Measurements from ENCODE around the gene KRTAP12-1.

The KRTAP12-1 gene

DNA sequence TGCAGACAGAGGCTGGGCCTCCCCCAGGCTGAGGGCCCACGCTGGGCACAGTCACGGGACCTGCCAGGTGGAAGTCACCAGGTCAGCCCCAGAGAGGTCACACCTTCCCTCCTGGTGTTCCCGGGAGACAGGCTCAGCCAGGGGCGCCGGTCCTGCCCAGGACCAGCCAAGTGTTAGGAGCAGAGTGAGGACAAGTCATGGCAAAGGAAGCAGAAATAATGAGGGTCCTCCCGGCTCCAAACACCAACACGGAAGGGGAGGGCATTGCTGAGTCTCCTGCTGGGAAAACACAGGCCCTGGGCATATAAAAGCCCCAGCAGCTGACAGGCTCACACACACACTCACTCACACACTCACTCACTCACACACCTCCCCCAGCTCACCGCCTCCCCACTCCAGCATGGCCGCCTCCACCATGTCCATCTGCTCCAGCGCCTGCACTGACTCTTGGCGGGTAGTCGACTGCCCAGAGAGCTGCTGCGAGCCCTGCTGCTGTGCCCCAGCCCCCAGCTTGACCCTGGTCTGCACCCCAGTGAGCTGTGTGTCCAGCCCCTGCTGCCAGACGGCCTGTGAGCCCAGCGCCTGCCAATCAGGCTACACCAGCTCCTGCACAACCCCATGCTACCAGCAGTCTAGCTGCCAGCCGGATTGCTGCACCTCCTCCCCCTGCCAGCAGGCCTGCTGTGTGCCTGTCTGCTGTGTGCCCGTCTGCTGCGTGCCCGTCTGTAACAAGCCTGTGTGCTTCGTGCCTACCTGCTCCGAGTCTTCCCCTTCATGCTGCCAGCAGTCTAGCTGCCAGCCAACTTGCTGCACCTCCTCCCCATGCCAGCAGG, 44.7 kb downstream of the KRTAP12-1 start, which contains the start of gene KRTAP10-10:
TSS of gene KRTAP10-10 (plus strand) at position 339 of the 833 bp plus-strand sequence. CDS start at position 401, 62 bp downstream.
- DNase-seq (ENCODE audit: low read depth) = no peak
- H3K4me3 ChIP-seq (replicated peaks; ENCODE audit: low read depth, low read length) = no peak within 1 kb of the TSS
- TF ChIP-seq, protein P1, sequence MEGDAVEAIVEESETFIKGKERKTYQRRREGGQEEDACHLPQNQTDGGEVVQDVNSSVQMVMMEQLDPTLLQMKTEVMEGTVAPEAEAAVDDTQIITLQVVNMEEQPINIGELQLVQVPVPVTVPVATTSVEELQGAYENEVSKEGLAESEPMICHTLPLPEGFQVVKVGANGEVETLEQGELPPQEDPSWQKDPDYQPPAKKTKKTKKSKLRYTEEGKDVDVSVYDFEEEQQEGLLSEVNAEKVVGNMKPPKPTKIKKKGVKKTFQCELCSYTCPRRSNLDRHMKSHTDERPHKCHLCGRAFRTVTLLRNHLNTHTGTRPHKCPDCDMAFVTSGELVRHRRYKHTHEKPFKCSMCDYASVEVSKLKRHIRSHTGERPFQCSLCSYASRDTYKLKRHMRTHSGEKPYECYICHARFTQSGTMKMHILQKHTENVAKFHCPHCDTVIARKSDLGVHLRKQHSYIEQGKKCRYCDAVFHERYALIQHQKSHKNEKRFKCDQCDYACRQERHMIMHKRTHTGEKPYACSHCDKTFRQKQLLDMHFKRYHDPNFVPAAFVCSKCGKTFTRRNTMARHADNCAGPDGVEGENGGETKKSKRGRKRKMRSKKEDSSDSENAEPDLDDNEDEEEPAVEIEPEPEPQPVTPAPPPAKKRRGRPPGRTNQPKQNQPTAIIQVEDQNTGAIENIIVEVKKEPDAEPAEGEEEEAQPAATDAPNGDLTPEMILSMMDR (IDR thresholded peaks at IDR 0.05; ENCODE audit: low read length, missing control alignments) = no peak

DNA sequence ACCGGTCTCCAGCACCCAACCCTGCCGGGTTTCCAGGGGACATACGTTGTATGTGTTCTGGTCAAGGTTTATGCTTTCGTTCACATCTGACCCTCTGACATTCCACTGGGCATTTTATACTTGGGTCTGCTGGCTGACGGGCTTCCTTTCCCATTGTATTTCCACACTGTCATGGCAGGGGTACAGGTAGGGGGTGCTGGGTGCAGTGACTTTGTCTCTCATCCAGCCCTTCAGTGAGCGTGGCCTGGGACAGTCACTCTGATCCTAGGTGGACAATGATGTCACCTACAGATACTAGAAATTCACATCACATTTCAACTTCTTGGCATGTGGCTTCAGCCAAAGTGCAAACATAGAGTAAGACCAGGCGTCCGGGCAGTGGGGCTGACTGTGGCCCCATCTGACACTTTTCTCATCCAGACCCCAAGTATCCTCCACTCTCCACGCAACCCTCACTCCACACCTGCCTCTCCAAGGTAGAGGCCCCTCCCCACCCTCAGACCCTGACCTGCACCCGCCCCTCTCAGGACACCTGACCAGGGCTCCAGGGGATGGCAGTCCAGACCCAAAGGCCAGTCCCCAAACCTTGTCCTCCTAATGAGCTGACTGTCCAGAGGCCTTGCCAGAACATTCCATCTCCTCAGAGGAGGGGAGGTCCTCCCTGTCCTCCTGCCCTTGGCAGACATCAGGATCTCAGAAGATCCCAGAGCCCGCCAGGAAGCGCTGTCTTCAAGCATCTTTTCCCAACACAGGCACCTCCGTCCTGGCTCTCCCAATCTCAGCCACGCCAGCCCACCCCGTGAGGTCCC, 45.5 kb downstream of the KRTAP12-1 start:
- TF ChIP-seq, protein P1 (IDR thresholded peaks at IDR 0.05; ENCODE audit: low read length, missing control alignments) = no peak
- no peak overlapping the region for H3K4me3 ChIP-seq (replicated peaks; ENCODE audit: low read depth, low read length)
- DNase-seq (ENCODE audit: low read depth) = no peak

DNA sequence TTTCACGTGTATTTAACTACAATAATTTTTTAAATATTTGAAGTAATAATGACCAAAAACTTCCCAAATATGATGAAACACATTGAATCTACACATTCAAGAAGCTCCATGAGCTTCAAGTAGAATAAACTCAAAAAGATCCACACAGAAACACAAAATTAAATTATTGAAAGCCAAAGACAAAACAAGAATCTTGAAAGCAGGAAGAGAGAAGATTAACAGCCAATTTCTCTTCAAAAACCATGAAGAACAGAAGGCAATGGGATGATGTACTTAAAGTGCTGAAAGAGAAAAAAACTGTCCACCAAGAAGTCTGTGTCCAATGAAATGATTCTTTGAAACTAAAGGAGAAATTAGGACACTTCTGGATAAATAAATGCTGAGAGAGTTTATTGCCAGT, 49.9 kb downstream of the KRTAP12-1 start:
- H3K4me3 ChIP-seq (replicated peaks; ENCODE audit: low read depth, low read length) = no peak overlapping the region
- TF ChIP-seq, protein P1 (IDR thresholded peaks at IDR 0.05; ENCODE audit: low read length, missing control alignments) = no peak
- DNase-seq (ENCODE audit: low read depth) = no peak
